Measurements from ENCODE around the gene AGRP.

AGRP gene

GRCh38 chr16:67463691-67464090, 19.7 kb downstream of the AGRP start:
- H2AFZ ChIP-seq (ENCODE audit: low read length) = no peak overlapping the region
- H3K27me3 ChIP-seq (ENCODE audit: insufficient read depth, low read length, poor library complexity, severe bottlenecking) = no peaks in the 10 kb centered on the region
- H3K4me2 ChIP-seq (ENCODE audit: low read depth, low read length, poor library complexity, severe bottlenecking) = no peak overlapping the region
- no peak overlapping the region for H3K4me3 ChIP-seq (ENCODE audit: low read length, poor library complexity, severe bottlenecking)
- H4K20me1 ChIP-seq (ENCODE audit: insufficient read depth, low read length, poor library complexity, severe bottlenecking) = no peaks in the 10 kb centered on the region
- no peaks in the 10 kb centered on the region for H3K9me3 ChIP-seq (ENCODE audit: insufficient read depth, low read depth, low read length)
- no peaks in the 10 kb centered on the region for H3K36me3 ChIP-seq (ENCODE audit: insufficient read depth, low read length)
- H3K9ac ChIP-seq (ENCODE audit: low read depth, low read length, poor library complexity, severe bottlenecking) = no peak overlapping the region
- H3K79me2 ChIP-seq (ENCODE audit: insufficient read depth, low read length) = peaks cover 9% of the 10 kb centered on the region; the same call in 1 of the 2 replicates
- H3F3A ChIP-seq (ENCODE audit: low read depth) = no peaks in the 10 kb centered on the region
- H3K9me2 ChIP-seq (replicated peaks; ENCODE audit: low read depth, low read length) = no peaks in the 10 kb centered on the region
- peaks cover 5% of the 10 kb centered on the region for H3K4me1 ChIP-seq (ENCODE audit: insufficient read depth, low read length, poor library complexity, severe bottlenecking)
- TF ChIP-seq EZH2phosphoT487 (IDR thresholded peaks at IDR 0.05; ENCODE audit: borderline replicate concordance) = no peak

- peaks cover 5% of the 10 kb centered on the region for H3K4me1 ChIP-seq (ENCODE audit: insufficient read depth, low read length, poor library complexity, severe bottlenecking)
- H2AFZ ChIP-seq (ENCODE audit: low read length) = no peak overlapping the region
- no peak overlapping the region for H3K4me3 ChIP-seq (ENCODE audit: low read length, poor library complexity, severe bottlenecking)
- H3K79me2 ChIP-seq (ENCODE audit: insufficient read depth, low read length) = peaks cover 9% of the 10 kb centered on the region; the same call in 1 of the 2 replicates
- H3K4me2 ChIP-seq (ENCODE audit: low read depth, low read length, poor library complexity, severe bottlenecking) = no peak overlapping the region
- no peaks in the 10 kb centered on the region for H3K27me3 ChIP-seq (ENCODE audit: insufficient read depth, low read length, poor library complexity, severe bottlenecking)
- no peaks in the 10 kb centered on the region for H3K9me2 ChIP-seq (replicated peaks; ENCODE audit: low read depth, low read length)
- no peaks in the 10 kb centered on the region for H4K20me1 ChIP-seq (ENCODE audit: insufficient read depth, low read length, poor library complexity, severe bottlenecking)
- H3F3A ChIP-seq (ENCODE audit: low read depth) = no peaks in the 10 kb centered on the region
- H3K36me3 ChIP-seq (ENCODE audit: insufficient read depth, low read length) = no peaks in the 10 kb centered on the region
- H3K9me3 ChIP-seq (ENCODE audit: insufficient read depth, low read depth, low read length) = no peaks in the 10 kb centered on the region
- TF ChIP-seq EZH2phosphoT487 (IDR thresholded peaks at IDR 0.05; ENCODE audit: borderline replicate concordance) = no peak
- TF ChIP-seq CTCF (conservative IDR thresholded peaks at IDR 0.05; ENCODE audit: low read length) = no peak
- H3K9ac ChIP-seq (ENCODE audit: low read depth, low read length, poor library complexity, severe bottlenecking) = no peak overlapping the region
Measured at GRCh38 chr16:67463059-67463458, 20.3 kb downstream of the AGRP start.

- no peak overlapping the region for H3K4me2 ChIP-seq (ENCODE audit: low read depth, low read length, poor library complexity, severe bottlenecking)
- H3K9me3 ChIP-seq (ENCODE audit: insufficient read depth, low read depth, low read length) = no peaks in the 10 kb centered on the region
- H4K20me1 ChIP-seq (ENCODE audit: insufficient read depth, low read length, poor library complexity, severe bottlenecking) = no peaks in the 10 kb centered on the region
- H3K27me3 ChIP-seq (ENCODE audit: insufficient read depth, low read length, poor library complexity, severe bottlenecking) = no peaks in the 10 kb centered on the region
- no peak overlapping the region for H2AFZ ChIP-seq (ENCODE audit: low read length)
- no peaks in the 10 kb centered on the region for H3K36me3 ChIP-seq (ENCODE audit: insufficient read depth, low read length)
- H3K4me3 ChIP-seq (ENCODE audit: low read length, poor library complexity, severe bottlenecking) = no peak overlapping the region
- TF ChIP-seq EZH2phosphoT487 (IDR thresholded peaks at IDR 0.05; ENCODE audit: borderline replicate concordance) = no peak
- no peak for TF ChIP-seq CTCF (conservative IDR thresholded peaks at IDR 0.05; ENCODE audit: low read length)
- H3K9ac ChIP-seq (ENCODE audit: low read depth, low read length, poor library complexity, severe bottlenecking) = no peak overlapping the region
- H3K79me2 ChIP-seq (ENCODE audit: insufficient read depth, low read length) = peaks cover 9% of the 10 kb centered on the region; the same call in 1 of the 2 replicates
- no peaks in the 10 kb centered on the region for H3F3A ChIP-seq (ENCODE audit: low read depth)
- peaks cover 5% of the 10 kb centered on the region for H3K4me1 ChIP-seq (ENCODE audit: insufficient read depth, low read length, poor library complexity, severe bottlenecking)
- H3K9me2 ChIP-seq (replicated peaks; ENCODE audit: low read depth, low read length) = no peaks in the 10 kb centered on the region
Measured at GRCh38 chr16:67462279-67462655, 21.1 kb downstream of the AGRP start.

- Histone ChIP-seq H4K20me1 (ENCODE audit: insufficient read depth, low read length, poor library complexity, severe bottlenecking) (no peaks in the 10 kb centered on the region), H3K4me3 (ENCODE audit: low read length, poor library complexity, severe bottlenecking) (no peak overlapping the region)
Measured at GRCh38 chr16:67461600-67462278, 21.6 kb downstream of the AGRP start.

More at GRCh38 chr16:67461600-67462278, 21.6 kb downstream of the AGRP start:
- TF ChIP-seq EZH2phosphoT487 (IDR thresholded peaks at IDR 0.05; ENCODE audit: borderline replicate concordance) (no peak), CTCF (conservative IDR thresholded peaks at IDR 0.05; ENCODE audit: low read length) (no peak)
- no peak overlapping the region for H3K9ac ChIP-seq (ENCODE audit: low read depth, low read length, poor library complexity, severe bottlenecking)
- no peaks in the 10 kb centered on the region for H3K9me2 ChIP-seq (replicated peaks; ENCODE audit: low read depth, low read length)
- H2AFZ ChIP-seq (ENCODE audit: low read length) = no peak overlapping the region
- H3K27me3 ChIP-seq (ENCODE audit: insufficient read depth, low read length, poor library complexity, severe bottlenecking) = no peaks in the 10 kb centered on the region
- H3K4me2 ChIP-seq (ENCODE audit: low read depth, low read length, poor library complexity, severe bottlenecking) = no peak overlapping the region
- H3K36me3 ChIP-seq (ENCODE audit: insufficient read depth, low read length) = no peaks in the 10 kb centered on the region
- no peaks in the 10 kb centered on the region for H3K9me3 ChIP-seq (ENCODE audit: insufficient read depth, low read depth, low read length)
- no peaks in the 10 kb centered on the region for H3F3A ChIP-seq (ENCODE audit: low read depth)
- H3K4me1 ChIP-seq (ENCODE audit: insufficient read depth, low read length, poor library complexity, severe bottlenecking) = peaks cover 5% of the 10 kb centered on the region
- peaks cover 9% of the 10 kb centered on the region; the same call in 1 of the 2 replicates for H3K79me2 ChIP-seq (ENCODE audit: insufficient read depth, low read length)
